GM18870 (cell line): Measurements from ENCODE around the gene MYO1C.
"Not testable (repeated sequence)": the region's sequence is repeated elsewhere in the genome, so short reads cannot be mapped to it uniquely, and the experiment has no call there.

Source experiments
- ATAC-seq: cut with Tn5 transposase; IDR thresholded peaks from one replicate; pipeline ENCODE4 v1.9.1; 2021; ENCODE audit warnings: moderate library complexity; ENCODE audit not compliant: unreplicated experiment

MYO1C gene

DNA sequence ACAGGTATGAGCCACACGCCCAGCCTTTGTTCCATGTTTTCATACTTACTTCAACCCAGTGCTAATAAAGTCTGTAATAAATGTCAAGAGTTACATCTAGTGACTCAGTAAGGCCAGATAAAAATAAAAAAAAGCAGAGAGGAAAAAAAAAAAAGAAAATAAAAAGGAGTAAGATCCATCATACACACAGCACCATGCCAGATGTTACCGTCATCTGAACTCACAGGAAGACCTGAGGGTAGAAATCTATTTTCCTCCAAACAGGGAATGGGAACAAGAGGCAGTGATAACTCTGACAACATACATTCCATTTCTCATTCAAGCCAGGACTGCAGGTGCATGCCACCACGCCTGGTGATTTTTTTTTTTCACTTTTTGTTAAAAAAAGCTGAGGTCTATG is 57.2 kb downstream of the MYO1C start:
- no peak for ATAC-seq

DNA sequence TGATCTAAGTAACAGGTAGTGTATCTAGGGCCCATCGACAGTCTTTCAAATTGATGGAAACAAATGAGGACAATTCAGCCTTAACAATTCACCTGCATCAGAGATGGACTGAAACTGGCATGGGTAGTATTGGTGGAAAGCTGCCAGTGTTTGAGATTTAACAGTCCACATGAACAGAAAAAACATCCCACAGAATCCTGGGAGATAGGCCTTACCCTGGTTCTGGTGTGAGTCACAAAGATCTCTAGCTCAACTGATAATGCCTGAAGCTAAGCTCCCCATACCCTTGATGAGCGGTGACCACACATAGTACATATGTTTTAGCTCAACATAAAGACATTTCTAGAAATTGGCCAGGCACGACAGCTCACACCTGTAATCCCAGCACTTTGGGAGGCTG is 58.3 kb downstream of the MYO1C start:
- no peak for ATAC-seq

- ATAC-seq = no peak
Measured at GRCh38 chr17:1431631-1432104, 60.8 kb downstream of the MYO1C start.

GRCh38 chr17:1423456-1424135 is 68.9 kb downstream of the MYO1C start:
- no peak for ATAC-seq

- ATAC-seq = no peak
Measured at GRCh38 chr17:1422885-1423284, 69.6 kb downstream of the MYO1C start.

DNA sequence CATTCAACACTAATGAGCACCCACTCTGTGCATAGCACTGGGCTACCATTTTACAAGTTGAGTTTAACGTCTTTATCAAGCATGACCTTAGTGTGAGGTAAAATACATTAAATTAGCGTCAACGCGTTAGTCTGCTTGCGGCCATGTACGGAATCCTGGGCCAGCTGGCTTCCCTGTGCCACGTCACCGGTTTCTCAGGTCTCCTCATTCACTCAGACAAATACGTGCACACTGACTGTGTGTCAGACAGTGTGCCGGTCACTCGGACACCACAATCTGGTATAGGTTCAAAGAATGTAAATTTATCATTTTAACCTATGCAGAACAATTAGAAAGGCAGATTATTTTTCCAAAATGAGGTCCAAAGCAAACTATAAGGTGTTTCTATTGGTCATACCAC is 71.0 kb downstream of the MYO1C start:
- ATAC-seq = no peak

DNA sequence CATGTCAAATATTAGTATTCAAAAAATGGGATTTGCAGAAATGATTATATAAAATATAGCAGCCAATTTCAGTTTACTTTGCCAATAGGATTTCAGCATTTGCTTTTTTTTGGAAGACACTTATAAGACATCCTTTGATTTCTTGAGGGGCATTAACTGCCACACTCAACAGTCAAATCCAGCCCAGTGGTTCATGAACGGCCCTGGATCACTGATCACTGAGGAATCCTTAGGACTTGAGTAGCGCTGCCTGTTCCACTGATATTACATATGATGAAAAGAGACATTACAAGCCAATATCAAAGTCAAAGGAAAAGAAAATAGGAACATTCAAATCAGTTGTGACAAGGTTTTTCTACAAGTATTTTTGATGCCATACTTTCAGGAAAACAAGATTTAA is 71.5 kb downstream of the MYO1C start:
- ATAC-seq = no peak

- ATAC-seq = no peak
Measured at GRCh38 chr17:1420163-1420562, 72.3 kb downstream of the MYO1C start.

DNA sequence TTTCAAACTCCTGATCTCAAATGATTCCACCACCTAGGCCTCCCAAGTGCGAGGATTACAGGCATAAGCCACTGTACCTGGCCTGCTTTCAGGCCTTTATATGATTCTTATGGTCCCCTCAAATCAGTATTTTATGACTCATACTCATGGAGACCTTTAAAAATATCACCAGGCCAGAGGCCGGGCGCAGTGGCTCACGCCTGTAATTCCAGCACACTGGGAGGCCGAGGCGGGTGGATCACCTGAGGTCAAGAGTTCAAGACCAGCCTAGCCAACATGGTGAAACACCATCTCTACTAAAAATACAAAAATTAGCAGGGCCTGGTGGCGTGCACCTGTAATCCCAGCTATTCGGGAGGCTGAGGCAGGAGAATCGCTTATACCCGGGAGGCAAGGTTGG is 74.0 kb downstream of the MYO1C start:
- not testable (repeated sequence) for ATAC-seq

GRCh38 chr17:1416414-1416813 is 76.1 kb downstream of the MYO1C start:
- no peak for ATAC-seq

- ATAC-seq = no peak
Measured at GRCh38 chr17:1414634-1415033, 77.9 kb downstream of the MYO1C start.
